ENCODE measurements around the gene TLE2. TPM values are rescaled to one million over a fixed set of nuclear protein-coding genes. Genes with fewer than 3 reads are reported as not detected.
"Not testable (repeated sequence)": the region's sequence is repeated elsewhere in the genome, so short reads cannot be mapped to it uniquely, and the experiment has no call there.

The TLE2 gene
- total and polyA plus RNA-seq, 9 of the 15 experiments (the other 6 are each of a cell fraction or from before 2014, with no cell fraction given) = 0.35 to 13.1 (median 6.2) TPM

- H3K4me3 ChIP-seq; ATAC-seq; DNase-seq (ENCODE audit: extremely low read depth in 1 of 4, low spot score in 3 of 4); BruUV-seq (replicated peaks); H3K79me2 ChIP-seq (ENCODE audit: control insufficient read depth, insufficient read depth, low read length); H2AFZ ChIP-seq (ENCODE audit: low read depth, low read length); H3K27me3 ChIP-seq (ENCODE audit: control insufficient read depth in 2 of 2, insufficient read depth in 2 of 2, low read length in 2 of 2); H3K9me1 ChIP-seq (ENCODE audit: control insufficient read depth, insufficient read depth, low read length); H3K9me3 ChIP-seq (replicated peaks; ENCODE audit: control insufficient read depth, insufficient read depth, low read depth, low read length); H3K4me2 ChIP-seq (ENCODE audit: insufficient read depth, low read length); FAIRE-seq; H3K27ac ChIP-seq (ENCODE audit: extremely low read depth, low read depth, low read length); intact Hi-C loops (cut with micrococcal nuclease); CTCF ChIA-PET (ENCODE audit: low intra/inter-chr PET ratio); H3K9ac ChIP-seq (ENCODE audit: insufficient read depth in 1 of 2, low read depth in 2 of 2, low read length in 2 of 2); in situ Hi-C loops (cut with MboI); H4K20me1 ChIP-seq (replicated peaks; ENCODE audit: control insufficient read depth, insufficient read depth, low read length): not testable (repeated sequence)
- peak; percentile 45 for TF ChIP-seq CEBPB (tag; IDR thresholded peaks at IDR 0.05)
- peak; percentile 37 to 44; a peak in 2 of 4 replicates for TF ChIP-seq KDM1A (IDR thresholded peaks at IDR 0.05)
- peak; percentile 45; the same call in 1 of the 2 replicates for TF ChIP-seq BCOR (IDR thresholded peaks at IDR 0.05)
- TF ChIP-seq ZNF146 (CRISPR knock-in tag; IDR thresholded peaks at IDR 0.05; ENCODE audit: unreplicated experiment) = peak; percentile 91
- TF ChIP-seq RBM25 (IDR thresholded peaks at IDR 0.05; ENCODE audit: low read depth, low read length, severe bottlenecking) = peak; percentile 17
- Histone ChIP-seq H3K4me1 (replicated peaks in 1 of 2; ENCODE audit: control insufficient read depth in 2 of 2, insufficient read depth in 2 of 2, low read length in 2 of 2) (peaks cover 4 to 38% of the 10 kb centered on the region in 2 experiments; a peak in 4 of 5 replicates), H3K36me3 (ENCODE audit: control insufficient read depth, insufficient read depth, low read length) (peaks cover 20% of the 10 kb centered on the region; the same call in 2 of the 3 replicates)
- 93% methylated on average over 7 of the region's 7 CpGs for WGBS (ENCODE audit: insufficient coverage, low coverage, missing lambda C conversion rate)
- POLR2A ChIA-PET = interaction anchor here (3.4 kb wide), 1 partner anchor 14 kb away, joined by 18 read pairs; no protein-coding TSS in a partner anchor
Observed at GRCh38 chr19:3050016-3050415, 20.9 kb upstream of the TLE2 start.

DNA sequence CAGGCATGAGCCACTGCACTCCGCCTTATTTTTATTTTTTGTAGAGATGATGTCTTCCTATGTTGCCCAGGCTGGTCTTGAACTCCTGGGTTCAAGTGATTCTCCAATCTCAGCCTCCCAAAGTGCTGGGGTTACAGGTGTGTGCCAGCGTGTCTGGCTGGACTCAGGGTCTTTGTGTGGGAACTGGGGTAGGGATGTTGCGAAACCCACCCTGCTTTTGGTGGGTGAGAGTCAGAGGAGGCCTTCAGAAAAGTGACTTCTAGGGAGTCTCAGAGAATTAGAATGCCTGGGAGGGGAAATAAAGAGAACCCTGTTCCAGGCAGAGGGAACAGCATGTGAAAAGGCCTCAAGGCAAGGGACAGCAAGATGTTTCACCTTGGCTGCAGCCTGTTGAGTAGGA is 20.0 kb upstream of the TLE2 start:
- TF ChIP-seq CEBPB (tag; IDR thresholded peaks at IDR 0.05) = peak; percentile 78
- TF ChIP-seq, protein P1, sequence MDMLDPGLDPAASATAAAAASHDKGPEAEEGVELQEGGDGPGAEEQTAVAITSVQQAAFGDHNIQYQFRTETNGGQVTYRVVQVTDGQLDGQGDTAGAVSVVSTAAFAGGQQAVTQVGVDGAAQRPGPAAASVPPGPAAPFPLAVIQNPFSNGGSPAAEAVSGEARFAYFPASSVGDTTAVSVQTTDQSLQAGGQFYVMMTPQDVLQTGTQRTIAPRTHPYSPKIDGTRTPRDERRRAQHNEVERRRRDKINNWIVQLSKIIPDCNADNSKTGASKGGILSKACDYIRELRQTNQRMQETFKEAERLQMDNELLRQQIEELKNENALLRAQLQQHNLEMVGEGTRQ (CRISPR knock-in tag; IDR thresholded peaks at IDR 0.05) = 0 out of 2 replicates have a peak, but pooled peaks have one; percentile 10
- 0 out of 4 replicates have a peak, but pooled peaks of 1 of the 2 experiments have one; percentile 18 for TF ChIP-seq KDM1A (IDR thresholded peaks at IDR 0.05)
- TF ChIP-seq, protein P2, sequence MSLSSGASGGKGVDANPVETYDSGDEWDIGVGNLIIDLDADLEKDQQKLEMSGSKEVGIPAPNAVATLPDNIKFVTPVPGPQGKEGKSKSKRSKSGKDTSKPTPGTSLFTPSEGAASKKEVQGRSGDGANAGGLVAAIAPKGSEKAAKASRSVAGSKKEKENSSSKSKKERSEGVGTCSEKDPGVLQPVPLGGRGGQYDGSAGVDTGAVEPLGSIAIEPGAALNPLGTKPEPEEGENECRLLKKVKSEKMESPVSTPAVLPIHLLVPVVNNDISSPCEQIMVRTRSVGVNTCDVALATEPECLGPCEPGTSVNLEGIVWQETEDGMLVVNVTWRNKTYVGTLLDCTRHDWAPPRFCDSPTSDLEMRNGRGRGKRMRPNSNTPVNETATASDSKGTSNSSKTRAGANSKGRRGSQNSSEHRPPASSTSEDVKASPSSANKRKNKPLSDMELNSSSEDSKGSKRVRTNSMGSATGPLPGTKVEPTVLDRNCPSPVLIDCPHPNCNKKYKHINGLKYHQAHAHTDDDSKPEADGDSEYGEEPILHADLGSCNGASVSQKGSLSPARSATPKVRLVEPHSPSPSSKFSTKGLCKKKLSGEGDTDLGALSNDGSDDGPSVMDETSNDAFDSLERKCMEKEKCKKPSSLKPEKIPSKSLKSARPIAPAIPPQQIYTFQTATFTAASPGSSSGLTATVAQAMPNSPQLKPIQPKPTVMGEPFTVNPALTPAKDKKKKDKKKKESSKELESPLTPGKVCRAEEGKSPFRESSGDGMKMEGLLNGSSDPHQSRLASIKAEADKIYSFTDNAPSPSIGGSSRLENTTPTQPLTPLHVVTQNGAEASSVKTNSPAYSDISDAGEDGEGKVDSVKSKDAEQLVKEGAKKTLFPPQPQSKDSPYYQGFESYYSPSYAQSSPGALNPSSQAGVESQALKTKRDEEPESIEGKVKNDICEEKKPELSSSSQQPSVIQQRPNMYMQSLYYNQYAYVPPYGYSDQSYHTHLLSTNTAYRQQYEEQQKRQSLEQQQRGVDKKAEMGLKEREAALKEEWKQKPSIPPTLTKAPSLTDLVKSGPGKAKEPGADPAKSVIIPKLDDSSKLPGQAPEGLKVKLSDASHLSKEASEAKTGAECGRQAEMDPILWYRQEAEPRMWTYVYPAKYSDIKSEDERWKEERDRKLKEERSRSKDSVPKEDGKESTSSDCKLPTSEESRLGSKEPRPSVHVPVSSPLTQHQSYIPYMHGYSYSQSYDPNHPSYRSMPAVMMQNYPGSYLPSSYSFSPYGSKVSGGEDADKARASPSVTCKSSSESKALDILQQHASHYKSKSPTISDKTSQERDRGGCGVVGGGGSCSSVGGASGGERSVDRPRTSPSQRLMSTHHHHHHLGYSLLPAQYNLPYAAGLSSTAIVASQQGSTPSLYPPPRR (CRISPR knock-in tag; IDR thresholded peaks at IDR 0.05; ENCODE audit: borderline replicate concordance) = no peak
- Histone ChIP-seq H3K4me2 (ENCODE audit: insufficient read depth, low read length) (no peak overlapping the region), H3K9ac (ENCODE audit: insufficient read depth in 1 of 2, low read depth in 2 of 2, low read length in 2 of 2) (no peak overlapping the region), H3K36me3 (ENCODE audit: control insufficient read depth, insufficient read depth, low read length) (peaks cover 10% of the 10 kb centered on the region; the same call in 1 of the 3 replicates), H3K4me1 (replicated peaks in 1 of 2; ENCODE audit: control insufficient read depth in 2 of 2, insufficient read depth in 2 of 2, low read length in 2 of 2) (peaks cover 4 to 37% of the 10 kb centered on the region in 2 experiments; a peak in 4 of 5 replicates), H3K4me3 (no peak overlapping the region), H3K27ac (ENCODE audit: extremely low read depth, low read depth, low read length) (no peak overlapping the region), H3K9me1 (ENCODE audit: control insufficient read depth, insufficient read depth, low read length) (no peaks in the 10 kb centered on the region), H3K79me2 (ENCODE audit: control insufficient read depth, insufficient read depth, low read length) (no peaks in the 10 kb centered on the region), H4K20me1 (replicated peaks; ENCODE audit: control insufficient read depth, insufficient read depth, low read length) (no peaks in the 10 kb centered on the region), H2AFZ (ENCODE audit: low read depth, low read length) (no peak overlapping the region), H3K9me3 (replicated peaks; ENCODE audit: control insufficient read depth, insufficient read depth, low read depth, low read length) (no peaks in the 10 kb centered on the region), H3K27me3 (ENCODE audit: control insufficient read depth in 2 of 2, insufficient read depth in 2 of 2, low read length in 2 of 2) (no peaks in the 10 kb centered on the region)
- intact Hi-C loops (cut with micrococcal nuclease) = no loop called here
- ChIA-PET CTCF (ENCODE audit: low intra/inter-chr PET ratio) (no interaction called here), POLR2A (no interaction called here)
- DNase-seq (ENCODE audit: extremely low read depth in 1 of 4, low spot score in 3 of 4) (no peak), FAIRE-seq (no peak), ATAC-seq (no peak)
- no TSS peak for BruUV-seq (replicated peaks)
- WGBS (ENCODE audit: insufficient coverage, low coverage, missing lambda C conversion rate) = 82% methylated on average over 3 of the region's 3 CpGs
- in situ Hi-C loops (cut with MboI) = no loop called here
